Right atrium auricular region (tissue), 2 donors: ENCODE results near the gene ING1. TPM values are rescaled to one million over a fixed set of nuclear protein-coding genes. Genes with fewer than 3 reads are reported as not detected.

ENCODE experiments used
- DNase-seq: peaks from one replicate; pipeline ENCODE4 v3.0.0-alpha.2; 2019; ENCODE audit warnings: low spot score
- H3K27ac ChIP-seq, 2 donors: fragments of 200-600 bp; sonication (generic); 1 replicate in 1 of 2; 2 replicates in 1 of 2; pipeline ENCODE4 v1.5.1; 2016 to 2019
- H3K27me3 ChIP-seq, 2 donors: fragments of 200-600 bp; sonication (generic); one replicate each; pipeline versions ENCODE4 v1.5.1 to v1.6.0; 2017 to 2019
- H3K36me3 ChIP-seq: fragments of 200-600 bp; sonication (generic); one replicate; pipeline ENCODE4 v1.5.1; 2016
- H3K4me1 ChIP-seq, 2 donors: fragments of 200-600 bp; sonication (generic); one replicate each; pipeline versions ENCODE4 v1.5.1 to v1.6.0; 2017 to 2019
- H3K4me3 ChIP-seq, 2 donors: fragments of 200-600 bp; sonication (generic); 1 replicate in 1 of 2; 2 replicates in 1 of 2; pipeline ENCODE4 v1.5.1; 2017 to 2019; ENCODE audit warnings: mild to moderate bottlenecking in 1 of 2, moderate library complexity in 1 of 2
- H3K9me3 ChIP-seq, 2 donors: fragments of 200-600 bp; sonication (generic); one replicate each; pipeline ENCODE4 v1.5.1; 2019
- total RNA-seq, 2 donors: library from RNA; depleted of rRNA; stranded (reverse); fragments of >200 nt; gene quantifications; one replicate each; pipeline ENCODE4 v1.1.0, GENCODE V29; 2016
- TF ChIP-seq, protein P1 (sequence below), 2 donors: fragments of 200-600 bp; sonication (generic); IDR thresholded peaks; one replicate each; pipeline ENCODE4 v1.5.1; 2019; ENCODE audit warnings: antibody characterized with exemption in 2 of 2

Gene ING1
- total RNA-seq, 2 donors from 2014 or later: 8.2 to 9.0 TPM

DNA sequence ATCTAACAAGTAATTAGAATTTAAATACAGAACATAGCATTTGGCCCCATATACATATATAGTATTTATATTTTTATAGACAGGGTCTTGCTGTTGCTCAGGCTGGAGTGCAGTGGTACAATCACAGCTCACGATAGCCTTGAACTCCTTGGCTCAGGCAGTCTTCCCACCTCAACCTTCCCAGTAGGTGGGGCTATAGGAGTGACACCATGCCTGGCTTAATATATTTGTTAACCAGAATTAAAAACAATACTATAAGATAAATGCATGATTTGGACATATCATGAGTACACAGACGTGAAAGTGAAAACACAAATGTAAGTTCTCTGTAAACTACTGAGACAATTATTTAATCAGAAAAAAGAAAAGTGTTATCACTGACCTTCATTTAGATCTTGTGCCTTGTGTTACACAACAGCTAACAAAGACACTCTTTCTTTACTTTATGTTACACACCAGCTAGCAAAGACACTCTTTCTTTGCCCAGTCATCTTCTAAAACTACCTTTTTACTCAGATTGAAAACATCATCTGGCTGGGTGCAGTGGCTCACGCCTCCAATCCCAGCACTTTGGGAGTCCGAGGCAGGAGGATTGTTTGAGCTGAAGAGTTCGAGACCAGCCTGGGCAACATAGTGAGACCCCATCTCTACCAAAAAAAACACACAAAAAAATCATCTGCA lies 30.2 kb upstream of the ING1 start:
- H3K9me3 ChIP-seq: no peaks in the 10 kb centered on the region
- H3K4me1 ChIP-seq: no peaks in the 10 kb centered on the region
- no peaks in the 10 kb centered on the region for H3K27me3 ChIP-seq
- TF ChIP-seq, protein P1, sequence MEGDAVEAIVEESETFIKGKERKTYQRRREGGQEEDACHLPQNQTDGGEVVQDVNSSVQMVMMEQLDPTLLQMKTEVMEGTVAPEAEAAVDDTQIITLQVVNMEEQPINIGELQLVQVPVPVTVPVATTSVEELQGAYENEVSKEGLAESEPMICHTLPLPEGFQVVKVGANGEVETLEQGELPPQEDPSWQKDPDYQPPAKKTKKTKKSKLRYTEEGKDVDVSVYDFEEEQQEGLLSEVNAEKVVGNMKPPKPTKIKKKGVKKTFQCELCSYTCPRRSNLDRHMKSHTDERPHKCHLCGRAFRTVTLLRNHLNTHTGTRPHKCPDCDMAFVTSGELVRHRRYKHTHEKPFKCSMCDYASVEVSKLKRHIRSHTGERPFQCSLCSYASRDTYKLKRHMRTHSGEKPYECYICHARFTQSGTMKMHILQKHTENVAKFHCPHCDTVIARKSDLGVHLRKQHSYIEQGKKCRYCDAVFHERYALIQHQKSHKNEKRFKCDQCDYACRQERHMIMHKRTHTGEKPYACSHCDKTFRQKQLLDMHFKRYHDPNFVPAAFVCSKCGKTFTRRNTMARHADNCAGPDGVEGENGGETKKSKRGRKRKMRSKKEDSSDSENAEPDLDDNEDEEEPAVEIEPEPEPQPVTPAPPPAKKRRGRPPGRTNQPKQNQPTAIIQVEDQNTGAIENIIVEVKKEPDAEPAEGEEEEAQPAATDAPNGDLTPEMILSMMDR (IDR thresholded peaks at IDR 0.05): peak; percentile 25 to 36
- H3K36me3 ChIP-seq: peaks cover 71% of the 10 kb centered on the region
- no peak overlapping the region for H3K27ac ChIP-seq
- H3K4me3 ChIP-seq: no peak overlapping the region
- no peak for DNase-seq

DNA sequence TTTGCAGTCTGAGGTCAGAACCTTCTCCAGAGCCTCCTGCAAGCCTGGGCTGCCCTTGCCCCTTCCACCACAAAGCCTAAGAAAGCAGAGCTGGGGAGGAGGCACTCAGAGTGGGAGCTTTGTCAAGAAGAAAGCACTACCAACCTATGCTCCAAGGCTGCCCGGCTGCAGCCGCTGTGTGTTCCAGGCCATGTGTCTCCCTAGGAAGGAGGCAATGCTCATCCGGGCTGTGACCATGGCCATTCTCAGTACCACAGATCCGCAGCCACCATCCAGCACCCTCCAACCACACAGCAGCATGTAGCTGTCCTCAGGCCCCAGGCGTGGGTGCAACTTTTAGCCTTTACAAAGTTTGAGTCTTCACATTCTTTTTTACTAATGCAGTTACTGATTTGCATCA lies 29.6 kb upstream of the ING1 start:
- Histone ChIP-seq H3K27me3 (no peaks in the 10 kb centered on the region), H3K27ac (no peak overlapping the region), H3K4me1 (no peaks in the 10 kb centered on the region), H3K36me3 (peaks cover 65% of the 10 kb centered on the region), H3K4me3 (no peak overlapping the region), H3K9me3 (no peaks in the 10 kb centered on the region)
- TF ChIP-seq, protein P1 (IDR thresholded peaks at IDR 0.05): no peak
- DNase-seq: no peak

DNA sequence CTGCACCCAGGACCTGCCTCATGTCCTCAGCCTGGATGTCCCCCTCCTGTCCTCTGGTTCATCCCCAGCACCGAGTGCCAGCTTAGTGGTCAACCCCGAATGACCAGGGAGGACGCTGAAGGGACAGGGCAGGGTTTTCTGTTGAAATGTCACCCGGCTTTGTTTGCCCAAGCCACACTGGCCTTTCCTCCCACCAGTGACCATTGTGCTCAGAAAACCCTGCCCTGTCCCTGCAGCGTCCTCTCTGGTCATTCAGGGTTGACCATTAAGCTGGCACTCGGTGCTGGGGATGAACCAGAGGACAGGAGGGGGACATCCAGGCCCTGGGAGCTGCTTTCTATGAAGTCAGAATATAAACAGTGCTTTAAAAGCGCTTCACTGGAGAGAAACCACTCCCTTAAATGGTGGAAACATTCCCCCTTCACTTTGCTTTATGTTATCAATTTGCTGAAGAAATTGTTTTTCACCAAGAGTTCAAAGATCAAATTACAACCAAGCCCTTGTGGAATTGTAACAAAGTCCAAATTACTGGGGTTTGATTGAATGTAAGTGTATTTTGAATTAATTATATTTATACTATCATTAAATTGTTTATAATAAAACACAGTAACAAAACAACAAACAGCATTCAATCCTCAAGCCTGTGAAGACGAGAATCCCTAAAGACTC lies 29.0 kb upstream of the ING1 start:
- peaks cover 62% of the 10 kb centered on the region for H3K36me3 ChIP-seq
- no peak for DNase-seq
- H3K9me3 ChIP-seq: no peaks in the 10 kb centered on the region
- no peak overlapping the region for H3K27ac ChIP-seq
- TF ChIP-seq, protein P1 (IDR thresholded peaks at IDR 0.05): no peak
- H3K4me3 ChIP-seq: no peak overlapping the region
- no peaks in the 10 kb centered on the region for H3K27me3 ChIP-seq
- no peaks in the 10 kb centered on the region for H3K4me1 ChIP-seq

DNA sequence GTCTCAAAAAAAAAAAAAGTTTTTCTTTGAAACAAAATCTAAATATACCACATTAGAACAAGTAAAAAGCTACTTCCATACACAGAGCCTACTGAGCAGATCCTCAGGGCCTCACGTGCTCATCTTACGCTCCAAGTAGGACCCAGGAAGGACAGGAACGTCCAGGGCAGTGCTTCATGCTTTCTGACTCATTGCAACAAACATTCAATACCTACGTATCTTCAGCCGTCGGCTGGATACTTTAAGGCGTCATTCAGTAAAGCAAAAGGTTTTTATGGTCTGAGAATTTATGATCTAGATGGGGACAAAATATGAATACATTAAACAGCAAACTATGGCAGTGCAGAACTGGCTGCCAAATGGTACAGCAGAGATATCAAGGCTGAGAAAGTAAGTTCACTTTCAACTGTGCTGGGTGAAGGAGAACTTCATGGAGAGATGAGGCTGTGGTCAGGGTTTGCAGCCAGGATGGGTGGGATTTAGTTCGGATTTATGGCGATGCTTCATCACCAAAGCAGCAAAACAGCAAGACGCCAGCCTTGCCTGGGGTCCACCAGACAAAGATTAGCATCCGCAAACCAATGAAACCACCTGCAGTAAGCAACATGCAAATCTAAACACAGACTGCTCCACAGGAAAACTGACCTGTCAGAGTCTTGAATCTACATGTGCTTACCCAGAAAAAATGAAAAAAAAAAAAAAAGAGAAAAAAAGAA lies 28.0 kb upstream of the ING1 start:
- Histone ChIP-seq H3K4me1 (no peaks in the 10 kb centered on the region), H3K4me3 (no peak overlapping the region), H3K27me3 (no peaks in the 10 kb centered on the region), H3K9me3 (no peaks in the 10 kb centered on the region), H3K27ac (no peak overlapping the region), H3K36me3 (peaks cover 65% of the 10 kb centered on the region)
- DNase-seq: no peak
- TF ChIP-seq, protein P1 (IDR thresholded peaks at IDR 0.05): no peak

DNA sequence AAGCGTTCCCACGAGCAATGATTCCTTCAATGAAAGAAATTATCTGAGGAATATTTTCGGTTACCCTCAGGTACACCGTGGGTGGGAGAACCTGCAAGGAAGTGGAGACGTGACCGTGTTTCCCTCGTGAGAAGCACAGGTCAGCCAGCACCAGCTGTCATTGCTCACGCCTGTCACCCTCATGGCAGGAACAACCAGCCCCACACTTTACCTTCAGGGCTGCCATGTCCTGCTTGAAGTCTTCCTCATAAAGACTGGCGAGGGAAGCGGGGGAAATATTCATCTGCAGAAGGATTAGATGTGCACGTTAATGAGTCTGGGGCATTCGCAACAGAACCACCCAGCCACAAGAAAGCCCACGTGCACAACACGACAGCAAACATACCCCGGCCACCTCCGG lies 25.8 kb upstream of the ING1 start:
- H3K27ac ChIP-seq: no peak overlapping the region
- TF ChIP-seq, protein P1 (IDR thresholded peaks at IDR 0.05): no peak
- H3K27me3 ChIP-seq: no peaks in the 10 kb centered on the region
- no peak overlapping the region for H3K4me3 ChIP-seq
- peaks cover 60% of the 10 kb centered on the region for H3K36me3 ChIP-seq
- DNase-seq: no peak
- H3K4me1 ChIP-seq: no peaks in the 10 kb centered on the region
- H3K9me3 ChIP-seq: no peaks in the 10 kb centered on the region
